Daoy (cell line): ENCODE measurements around the gene HNRNPLL. TPM values are rescaled to one million over a fixed set of nuclear protein-coding genes. Genes with fewer than 3 reads are reported as not detected.
"Not testable (repeated sequence)": the region's sequence is repeated elsewhere in the genome, so short reads cannot be mapped to it uniquely, and the experiment has no call there.

Experiments used
- DNase-seq: peaks from one replicate; pipeline ENCODE4 v3.0.0-alpha.2; 2015; ENCODE audit warnings: low read depth
- total RNA-seq: library from RNA; depleted of rRNA; stranded (reverse); fragments of >200 nt; shearing (Covaris generic); gene quantifications from 2 replicates; pipeline ENCODE4 v1.2.3, GENCODE V29; 2014

Gene HNRNPLL
- total RNA-seq, 1 experiment from 2014 or later = 52.7 TPM

GRCh38 chr2:38553554-38553953 lies 49.2 kb downstream of the HNRNPLL start:
- no peak for DNase-seq

- no peak for DNase-seq
Measured at GRCh38 chr2:38552259-38552658, 50.5 kb downstream of the HNRNPLL start.

GRCh38 chr2:38551746-38552145 lies 51.0 kb downstream of the HNRNPLL start:
- DNase-seq = no peak

- DNase-seq = no peak
Measured at GRCh38 chr2:38551171-38551570, 51.6 kb downstream of the HNRNPLL start.

- DNase-seq = no peak
Measured at GRCh38 chr2:38549851-38550250, 52.9 kb downstream of the HNRNPLL start.

- no peak for DNase-seq
Measured at GRCh38 chr2:38549071-38549704, 53.5 kb downstream of the HNRNPLL start.

- no peak for DNase-seq
Measured at GRCh38 chr2:38547791-38548190, 54.9 kb downstream of the HNRNPLL start.

GRCh38 chr2:38546585-38546984 lies 56.1 kb downstream of the HNRNPLL start:
- no peak for DNase-seq

- DNase-seq = no peak
Measured at GRCh38 chr2:38546064-38546463, 56.7 kb downstream of the HNRNPLL start.

GRCh38 chr2:38542248-38542631 lies 60.5 kb downstream of the HNRNPLL start:
- peak; percentile 58 for DNase-seq

GRCh38 chr2:38540580-38541286 lies 62.0 kb downstream of the HNRNPLL start:
- no peak for DNase-seq

- DNase-seq = no peak
Measured at GRCh38 chr2:38539086-38539485, 63.6 kb downstream of the HNRNPLL start.

- DNase-seq = no peak
Measured at GRCh38 chr2:38537937-38538525, 64.7 kb downstream of the HNRNPLL start.

GRCh38 chr2:38537296-38537695 lies 65.4 kb downstream of the HNRNPLL start:
- not testable (repeated sequence) for DNase-seq

GRCh38 chr2:38535744-38536506 lies 66.8 kb downstream of the HNRNPLL start:
- peak; percentile 82 for DNase-seq

GRCh38 chr2:38535404-38535743 lies 67.4 kb downstream of the HNRNPLL start:
- DNase-seq = no peak

- DNase-seq = no peak
Measured at GRCh38 chr2:38534746-38535403, 67.9 kb downstream of the HNRNPLL start.

GRCh38 chr2:38533757-38534545 lies 68.8 kb downstream of the HNRNPLL start:
- DNase-seq = peak; percentile 33

GRCh38 chr2:38533180-38533579 lies 69.5 kb downstream of the HNRNPLL start:
- DNase-seq = no peak

- no peak for DNase-seq
Measured at GRCh38 chr2:38532366-38532765, 70.4 kb downstream of the HNRNPLL start.

- DNase-seq = no peak
Measured at GRCh38 chr2:38529208-38529607, 73.5 kb downstream of the HNRNPLL start.
